ENCODE data around the gene CD83.

The CD83 gene

GRCh38 chr6:14082771-14083170, 34.8 kb upstream of the CD83 start:
- no peak for TF ChIP-seq CTCF (IDR thresholded peaks at IDR 0.05; ENCODE audit: low read depth, low read length, missing control alignments)
- no peak for DNase-seq (ENCODE audit: extremely low read depth, low read depth)
- H3K4me3 ChIP-seq (replicated peaks; ENCODE audit: low read depth, low read length) = no peak overlapping the region

GRCh38 chr6:14083262-14083661, 34.3 kb upstream of the CD83 start:
- H3K4me3 ChIP-seq (replicated peaks; ENCODE audit: low read depth, low read length) = no peak overlapping the region
- TF ChIP-seq CTCF (IDR thresholded peaks at IDR 0.05; ENCODE audit: low read depth, low read length, missing control alignments) = no peak
- no peak for DNase-seq (ENCODE audit: extremely low read depth, low read depth)

GRCh38 chr6:14083751-14084150, 33.8 kb upstream of the CD83 start:
- DNase-seq (ENCODE audit: extremely low read depth, low read depth) = no peak
- TF ChIP-seq CTCF (IDR thresholded peaks at IDR 0.05; ENCODE audit: low read depth, low read length, missing control alignments) = no peak
- no peak overlapping the region for H3K4me3 ChIP-seq (replicated peaks; ENCODE audit: low read depth, low read length)

GRCh38 chr6:14084388-14084787, 33.2 kb upstream of the CD83 start:
- no peak for TF ChIP-seq CTCF (IDR thresholded peaks at IDR 0.05; ENCODE audit: low read depth, low read length, missing control alignments)
- H3K4me3 ChIP-seq (replicated peaks; ENCODE audit: low read depth, low read length) = no peak overlapping the region
- no peak for DNase-seq (ENCODE audit: extremely low read depth, low read depth)

GRCh38 chr6:14085176-14085787, 32.3 kb upstream of the CD83 start:
- TF ChIP-seq CTCF (IDR thresholded peaks at IDR 0.05; ENCODE audit: low read depth, low read length, missing control alignments) = no peak
- no peak for DNase-seq (ENCODE audit: extremely low read depth, low read depth)
- H3K4me3 ChIP-seq (replicated peaks; ENCODE audit: low read depth, low read length) = no peak overlapping the region

- TF ChIP-seq CTCF (IDR thresholded peaks at IDR 0.05; ENCODE audit: low read depth, low read length, missing control alignments) = no peak
- no peak for DNase-seq (ENCODE audit: extremely low read depth, low read depth)
- no peak overlapping the region for H3K4me3 ChIP-seq (replicated peaks; ENCODE audit: low read depth, low read length)
These were observed 30.9 kb upstream of the CD83 start for GRCh38 chr6:14086701-14087100.

GRCh38 chr6:14088600-14089192, 28.9 kb upstream of the CD83 start:
- no peak overlapping the region for H3K4me3 ChIP-seq (replicated peaks; ENCODE audit: low read depth, low read length)
- no peak for DNase-seq (ENCODE audit: extremely low read depth, low read depth)
- no peak for TF ChIP-seq CTCF (IDR thresholded peaks at IDR 0.05; ENCODE audit: low read depth, low read length, missing control alignments)

Measured in HFF-Myc (cell line).